PC-3 (cell line): ENCODE results near the gene GPC5.

Experiments used
- CTCF ChIP-seq: fragments of 300-600 bp; sonication (generic); conservative IDR thresholded peaks from 2 replicates; pipeline ENCODE4 v1.5.1; 2017; ENCODE audit warnings: antibody characterized with exemption, low read depth, mild to moderate bottlenecking, low read length
- EZH2 ChIP-seq: fragments of 300-600 bp; sonication (generic); IDR thresholded peaks from one replicate; pipeline ENCODE4 v1.6.1; 2017; ENCODE audit warnings: antibody characterized with exemption, mild to moderate bottlenecking, low read length; ENCODE audit not compliant: unreplicated experiment
- EZH2phosphoT487 ChIP-seq: fragments of 300-600 bp; sonication (generic); IDR thresholded peaks from 2 replicates; pipeline ENCODE4 v1.6.1; 2018; ENCODE audit warnings: mild to moderate bottlenecking, antibody characterized with exemption, low read length, borderline replicate concordance

- TF ChIP-seq CTCF (no peak), EZH2 (no peak), EZH2phosphoT487 (no peak)
Measured at GRCh38 chr13:92103689-92104153, 705.3 kb downstream of the GPC5 start.
